NAMALWA (cell line): Measurements from ENCODE around the gene CTRB2.

ENCODE experiments used
- DNase-seq: peaks from one replicate; pipeline ENCODE4 v3.0.0-alpha.2; 2015; ENCODE audit warnings: low spot score

The CTRB2 gene

GRCh38 chr16:75206749-75207451 is at the start of gene CTRB2:
Gene CTRB2 (minus strand): TSS chr16:75207161. CDS start chr16:75207141, 20 bp downstream.
- DNase-seq: no peak

GRCh38 chr16:75256059-75256571 is 49.2 kb upstream of the CTRB2 start:
- no peak for DNase-seq

- DNase-seq: no peak
Observed at GRCh38 chr16:75254359-75254837, 47.4 kb upstream of the CTRB2 start.

- DNase-seq: no peak
Observed at GRCh38 chr16:75252946-75253911, 46.3 kb upstream of the CTRB2 start.

- no peak for DNase-seq
Observed at GRCh38 chr16:75252049-75252864, 45.3 kb upstream of the CTRB2 start.

GRCh38 chr16:75251280-75252048 is 44.5 kb upstream of the CTRB2 start, which contains the start of gene BCAR1:
Gene BCAR1 (minus strand): TSS chr16:75251624. CDS start chr16:75251482, 142 bp downstream.
- DNase-seq: peak; percentile 68

- no peak for DNase-seq
Observed at GRCh38 chr16:75250809-75251279, 43.9 kb upstream of the CTRB2 start.

- no peak for DNase-seq
Observed at GRCh38 chr16:75250089-75250808, 43.3 kb upstream of the CTRB2 start.

- no peak for DNase-seq
Observed at GRCh38 chr16:75249441-75249840, 42.5 kb upstream of the CTRB2 start.

- DNase-seq: no peak
Observed at GRCh38 chr16:75248536-75249380, 41.8 kb upstream of the CTRB2 start.

- no peak for DNase-seq
Observed at GRCh38 chr16:75248142-75248535, 41.2 kb upstream of the CTRB2 start.

GRCh38 chr16:75247249-75247648 is 40.3 kb upstream of the CTRB2 start:
- no peak for DNase-seq

GRCh38 chr16:75246504-75247205 is 39.7 kb upstream of the CTRB2 start:
- no peak for DNase-seq

- DNase-seq: no peak
Observed at GRCh38 chr16:75244844-75245758, 38.1 kb upstream of the CTRB2 start.

GRCh38 chr16:75244225-75244809 is 37.4 kb upstream of the CTRB2 start:
- no peak for DNase-seq

GRCh38 chr16:75243667-75244224 is 36.8 kb upstream of the CTRB2 start:
- no peak for DNase-seq
